Measurements from ENCODE around the gene CASK.
"Not testable (repeated sequence)": the region's sequence is repeated elsewhere in the genome, so short reads cannot be mapped to it uniquely, and the experiment has no call there.

CASK gene

GRCh38 chrX:41688156-41688555 is 235.2 kb downstream of the CASK start:
- DNase-seq: no peak

DNA sequence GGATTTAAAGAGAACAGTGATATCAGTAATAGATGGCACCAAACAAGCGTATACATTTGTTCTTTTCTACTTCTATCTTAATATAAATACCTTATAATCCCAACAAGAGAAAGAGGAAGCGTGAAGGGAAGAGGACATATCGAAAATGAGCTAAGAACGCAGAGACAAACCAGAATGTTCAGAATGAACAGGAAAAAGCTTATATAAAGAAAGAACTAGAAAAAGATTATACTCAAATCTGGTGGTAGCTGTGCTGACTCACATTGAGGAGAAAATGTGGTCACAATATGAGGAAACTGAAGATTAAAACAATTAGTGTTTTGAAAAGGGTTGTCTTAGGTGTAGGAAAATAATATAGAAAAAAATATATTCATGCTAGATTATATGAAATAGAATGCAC is 236.6 kb downstream of the CASK start:
- DNase-seq: no peak

DNA sequence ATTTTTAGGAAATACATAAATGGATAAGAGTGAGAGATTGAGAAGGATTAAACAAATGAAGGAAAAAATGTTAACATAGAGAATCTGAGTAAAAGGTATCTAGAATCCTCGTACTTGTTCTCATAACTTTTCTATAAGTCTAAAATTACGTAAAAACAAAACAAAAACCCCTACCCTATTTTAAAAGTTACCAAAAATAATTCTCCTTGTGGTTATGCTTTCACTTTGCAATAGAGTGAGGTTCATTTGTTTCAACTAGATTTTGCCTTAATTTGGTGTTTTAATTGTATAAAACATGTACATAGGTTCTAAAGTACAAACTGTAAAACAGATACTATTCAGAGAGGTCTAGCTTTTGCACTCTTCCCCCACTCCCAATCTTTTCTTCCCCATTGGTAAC is 238.4 kb downstream of the CASK start:
- DNase-seq: no peak

DNA sequence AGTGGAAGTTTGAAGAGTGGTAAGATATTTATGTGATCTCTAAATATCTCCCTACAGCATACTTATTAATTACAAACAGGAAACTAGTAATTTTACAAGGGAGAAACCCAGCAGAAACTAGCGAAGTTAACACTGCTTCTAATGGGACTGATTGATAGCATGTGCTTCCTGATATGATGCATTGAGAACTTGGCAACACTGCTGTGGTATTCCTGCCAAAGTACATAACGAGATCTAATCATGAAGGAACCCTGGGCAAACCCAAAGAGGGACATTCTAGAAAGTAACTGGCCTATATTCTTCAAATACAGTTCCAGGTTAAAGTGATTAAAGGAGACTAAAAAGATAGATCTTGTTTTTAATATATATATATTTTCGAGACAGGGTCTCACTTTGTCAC is 239.2 kb downstream of the CASK start:
- DNase-seq: no peak

DNA sequence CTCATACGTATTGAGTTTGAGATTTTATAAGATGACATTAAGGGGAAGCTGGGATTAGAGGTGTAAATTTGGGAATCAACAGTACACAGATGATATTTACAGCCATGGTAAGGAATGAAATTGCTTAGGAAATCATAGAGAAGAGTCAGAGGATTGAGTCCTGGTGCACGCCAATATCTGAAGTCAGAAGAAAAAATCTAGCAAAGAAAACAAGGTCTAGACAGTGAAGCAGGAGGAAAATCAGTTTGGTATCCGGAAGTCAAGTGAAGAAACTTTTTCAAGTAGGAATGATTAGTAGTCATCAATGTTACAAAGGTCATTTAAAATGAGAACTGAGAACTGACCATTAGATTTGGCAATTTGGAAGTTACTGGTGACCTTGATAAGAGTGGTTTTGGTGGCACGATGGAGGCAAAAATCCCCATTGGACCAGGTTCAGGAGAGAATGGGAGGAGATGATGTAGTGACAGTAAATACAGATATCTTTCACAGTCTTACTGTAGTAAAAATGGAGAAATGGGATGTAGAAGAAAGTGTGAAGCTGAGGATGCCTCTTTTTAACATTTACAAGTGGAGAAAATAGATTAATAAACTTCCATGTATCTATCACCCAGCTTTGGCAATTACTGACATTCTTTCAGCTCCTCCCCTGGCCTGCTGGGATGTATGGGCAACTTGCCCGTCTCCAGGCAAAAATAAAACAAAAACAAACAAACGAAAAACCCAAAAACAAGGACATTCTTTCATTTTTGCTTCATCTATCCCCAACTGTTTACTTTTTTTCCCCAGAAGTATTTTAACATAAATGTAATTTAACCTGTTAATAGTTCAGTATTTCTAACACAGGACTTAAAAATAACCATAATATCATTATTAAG is 245.9 kb downstream of the CASK start:
- DNase-seq: no peak

- not testable (repeated sequence) for DNase-seq
Observed at GRCh38 chrX:41676361-41676760, 247.0 kb downstream of the CASK start.

DNA sequence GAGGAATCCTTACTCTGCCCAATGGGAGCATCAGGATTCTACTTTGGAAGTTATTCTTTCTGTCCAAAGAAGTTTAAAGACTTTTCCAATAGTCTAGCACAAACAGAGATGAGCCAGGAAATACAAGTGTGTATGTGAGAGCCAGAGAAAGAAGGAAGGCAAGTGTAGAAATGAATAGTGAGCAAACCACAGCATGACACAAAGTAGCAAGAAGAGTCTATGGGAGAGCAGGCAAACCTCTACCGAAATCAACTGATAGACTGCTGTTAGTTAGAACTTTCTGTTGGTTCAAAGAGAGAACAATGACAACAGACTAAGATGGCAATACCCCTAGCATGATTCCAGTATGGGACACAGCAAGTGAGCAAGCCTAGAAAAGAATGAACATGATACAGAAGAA is 250.7 kb downstream of the CASK start:
- DNase-seq: no peak

DNA sequence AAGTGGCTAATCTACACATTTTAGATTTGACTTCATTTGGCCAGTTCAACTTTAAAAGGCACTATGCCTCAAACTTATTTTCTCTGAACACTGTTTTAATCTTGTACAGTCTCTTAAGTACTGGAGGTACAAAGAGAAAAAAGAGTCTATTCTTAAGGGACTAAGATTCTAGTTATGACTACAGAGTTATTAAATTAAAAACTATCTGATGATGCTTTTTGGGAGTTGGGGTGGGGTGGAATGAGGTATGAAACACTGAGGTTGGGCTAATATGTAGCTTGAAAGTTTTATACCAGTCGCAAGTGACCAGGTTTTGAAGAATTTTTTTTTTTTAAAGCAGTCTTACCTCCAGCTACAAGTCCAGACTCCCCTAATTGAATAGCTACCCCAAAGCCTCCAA is 252.3 kb downstream of the CASK start:
- DNase-seq: no peak

GRCh38 chrX:41670112-41670511 is 253.2 kb downstream of the CASK start:
- no peak for DNase-seq

- DNase-seq: no peak
Observed at GRCh38 chrX:41667631-41668030, 255.7 kb downstream of the CASK start.

DNA sequence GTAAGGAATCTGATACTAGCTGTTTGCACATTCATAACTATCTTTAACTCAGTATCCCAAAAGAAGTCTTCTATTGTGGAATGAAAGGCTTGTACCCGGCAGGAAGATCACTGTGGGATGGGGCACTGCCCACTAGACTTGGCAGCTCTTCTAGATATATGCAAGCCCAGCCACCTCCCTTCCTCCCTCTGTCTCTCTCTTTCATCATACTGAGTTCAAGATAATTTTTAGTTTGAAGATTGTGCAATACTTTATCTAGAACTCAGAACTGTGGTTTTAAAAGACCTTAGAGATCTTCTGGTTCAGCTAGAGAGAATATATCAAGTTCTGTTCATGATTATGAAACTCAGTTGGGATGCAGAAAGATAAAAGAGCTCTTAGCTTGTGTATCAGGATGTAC is 257.1 kb downstream of the CASK start:
- no peak for DNase-seq

GRCh38 chrX:41665686-41666085 is 257.7 kb downstream of the CASK start:
- DNase-seq: no peak

- DNase-seq: no peak
Observed at GRCh38 chrX:41664908-41665307, 258.4 kb downstream of the CASK start.

GRCh38 chrX:41664375-41664901 is 258.9 kb downstream of the CASK start:
- no peak for DNase-seq

GRCh38 chrX:41661366-41662095 is 261.8 kb downstream of the CASK start:
- no peak for DNase-seq

DNA sequence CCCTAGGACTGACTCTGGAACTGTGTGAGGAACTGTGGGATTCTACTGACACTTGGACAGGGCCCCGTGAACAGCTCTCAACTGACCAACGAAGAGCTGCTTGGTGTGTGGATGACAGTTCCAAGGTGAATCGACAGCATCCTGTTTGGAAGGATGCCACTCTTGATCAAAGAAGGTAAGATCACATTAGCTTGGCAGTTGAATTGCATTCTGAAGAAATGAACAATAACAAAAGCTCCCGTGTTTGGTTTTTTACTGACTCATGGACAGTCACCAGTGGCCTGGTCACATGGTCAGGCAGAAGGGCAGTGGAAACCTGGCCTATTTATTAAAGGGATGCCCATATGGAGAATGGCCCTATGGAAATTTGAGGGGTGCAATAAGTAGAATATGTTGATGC is 267.7 kb downstream of the CASK start:
- DNase-seq: no peak

GRCh38 chrX:41655101-41655500 is 268.3 kb downstream of the CASK start:
- DNase-seq: no peak

GRCh38 chrX:41653125-41653524 is 270.2 kb downstream of the CASK start:
- no peak for DNase-seq

- not testable (repeated sequence) for DNase-seq
Observed at GRCh38 chrX:41646201-41646600, 277.2 kb downstream of the CASK start.

DNA sequence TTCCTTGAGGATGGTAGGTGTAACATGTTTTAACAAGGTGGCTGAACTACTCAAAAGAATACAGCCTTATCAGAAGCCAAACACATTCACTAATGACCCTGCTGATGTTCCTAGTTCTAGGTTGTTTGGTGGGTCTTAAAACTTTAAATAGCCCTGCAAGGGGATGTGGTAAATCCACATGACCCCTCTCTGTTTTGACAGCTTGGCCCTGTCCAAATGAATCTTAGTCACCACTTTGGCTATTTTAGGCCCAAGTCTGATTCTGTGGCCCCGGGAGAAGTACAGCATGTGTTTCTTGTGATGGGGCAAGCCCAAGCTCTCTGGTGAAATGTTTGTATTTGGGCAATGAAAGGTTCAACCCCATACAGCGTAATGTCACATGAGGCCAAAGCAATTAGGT is 289.1 kb downstream of the CASK start:
- no peak for DNase-seq

DNA sequence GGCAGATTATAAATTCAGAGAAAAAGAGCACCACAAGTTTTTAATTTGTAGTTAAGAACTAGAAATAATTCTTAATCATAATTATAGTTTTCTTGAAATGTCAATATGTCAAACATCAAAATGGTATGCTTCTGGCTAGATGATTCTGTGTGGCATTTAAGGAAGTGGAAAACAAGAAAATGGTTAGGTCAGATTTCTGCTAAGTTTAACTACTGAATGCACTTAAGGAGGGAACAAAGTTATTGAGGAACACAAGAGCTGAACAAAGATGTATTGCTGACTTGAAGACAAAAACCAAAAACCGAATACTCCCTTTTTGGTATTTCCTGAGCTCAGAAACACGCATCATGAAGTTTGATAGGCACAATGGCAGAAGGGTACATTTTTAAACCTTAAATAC is 293.3 kb downstream of the CASK start:
- no peak for DNase-seq

DNA sequence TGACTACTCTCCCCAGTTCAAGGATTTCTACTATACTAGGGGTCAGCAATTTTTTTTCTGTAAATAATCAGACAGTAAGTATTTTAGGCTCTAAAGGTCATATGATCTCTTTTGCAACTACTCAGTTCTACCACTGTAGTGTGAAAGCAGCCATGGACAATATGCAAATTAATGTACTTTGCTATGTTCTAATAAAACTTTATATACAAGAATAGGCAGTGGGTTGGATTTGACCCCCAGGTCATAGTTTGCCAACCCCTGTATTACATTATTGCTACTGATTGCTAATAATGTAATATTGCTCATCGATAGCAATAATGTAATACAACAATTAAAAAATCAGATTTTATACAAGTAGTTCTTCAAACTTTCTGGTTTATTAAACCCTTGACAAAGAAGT is 293.8 kb downstream of the CASK start:
- DNase-seq: no peak

DNA sequence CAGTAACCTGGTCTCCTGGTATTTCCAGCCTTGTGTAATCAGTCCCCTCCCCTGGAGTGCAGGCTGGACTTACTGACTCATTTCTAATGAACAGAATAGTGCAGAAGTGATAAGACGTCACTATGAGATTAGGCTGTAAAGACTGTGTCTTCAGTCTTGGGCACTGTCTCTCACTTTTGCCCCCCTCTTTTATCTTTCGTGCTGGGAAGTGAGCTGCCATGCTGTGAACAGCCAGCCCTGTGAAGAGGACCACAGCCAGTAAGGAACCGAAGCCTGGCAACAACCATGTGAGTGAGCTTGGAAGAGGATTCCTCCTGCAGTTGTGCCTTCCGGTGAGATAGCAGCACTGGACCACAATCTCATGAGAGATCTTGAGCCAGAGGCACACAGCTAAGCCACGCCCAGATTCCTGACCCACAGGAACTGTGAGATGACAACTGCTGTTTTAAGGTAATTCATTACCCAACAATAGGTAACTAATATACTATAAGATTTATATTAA is 302.1 kb downstream of the CASK start:
- DNase-seq: no peak

GRCh38 chrX:41619221-41619620 is 304.1 kb downstream of the CASK start:
- no peak for DNase-seq
